ENCODE data around the gene IER5L. TPM values are rescaled to one million over a fixed set of nuclear protein-coding genes. Genes with fewer than 3 reads are reported as not detected.
"Not testable (repeated sequence)": the region's sequence is repeated elsewhere in the genome, so short reads cannot be mapped to it uniquely, and the experiment has no call there.

Gene IER5L
- total and polyA plus RNA-seq, 2 experiments from 2014 or later = 38.0 to 39.7 TPM

GRCh38 chr9:129194221-129194620, 16.2 kb upstream of the IER5L start:
- no peaks in the 10 kb centered on the region for H3K79me2 ChIP-seq
- no peak for DNase-seq (ENCODE audit: low spot score)
- WGBS (ENCODE audit: low lambda C conversion rate, missing lambda C conversion rate) = 81% methylated on average over 3 of the region's 3 CpGs
- no peak overlapping the region for H3K4me2 ChIP-seq
- no peak overlapping the region for H3K4me3 ChIP-seq
- no peaks in the 10 kb centered on the region for H3K36me3 ChIP-seq (replicated peaks; ENCODE audit: insufficient read depth, low read depth)
- no peak overlapping the region for H3K27ac ChIP-seq
- no peaks in the 10 kb centered on the region for H3K9me2 ChIP-seq (replicated peaks; ENCODE audit: insufficient read depth)
- H2AFZ ChIP-seq = no peak overlapping the region
- H4K20me1 ChIP-seq (ENCODE audit: insufficient read depth, poor library complexity, severe bottlenecking) = no peaks in the 10 kb centered on the region
- H3K27me3 ChIP-seq = no peaks in the 10 kb centered on the region
- TF ChIP-seq EZH2 (IDR thresholded peaks at IDR 0.05; ENCODE audit: borderline replicate concordance) (no peak), CTCF (IDR thresholded peaks at IDR 0.05; ENCODE audit: poor library complexity) (no peak), EZH2phosphoT487 (IDR thresholded peaks at IDR 0.05; ENCODE audit: low read depth, severe bottlenecking, unreplicated experiment) (no peak)
- H3K4me1 ChIP-seq (ENCODE audit: insufficient read depth) = no peaks in the 10 kb centered on the region
- H3K9me3 ChIP-seq (ENCODE audit: low read depth) = no peaks in the 10 kb centered on the region

GRCh38 chr9:129193655-129194054, 15.6 kb upstream of the IER5L start:
- no peaks in the 10 kb centered on the region for H3K9me3 ChIP-seq (ENCODE audit: low read depth)
- H3K9me2 ChIP-seq (replicated peaks; ENCODE audit: insufficient read depth) = no peaks in the 10 kb centered on the region
- 89% methylated on average over 7 of the region's 7 CpGs for WGBS (ENCODE audit: low lambda C conversion rate, missing lambda C conversion rate)

GRCh38 chr9:129191234-129191633, 13.2 kb upstream of the IER5L start:
- WGBS (ENCODE audit: low lambda C conversion rate, missing lambda C conversion rate) = 89% methylated on average over 7 of the region's 7 CpGs
- H3K4me2 ChIP-seq = no peak overlapping the region
- no peaks in the 10 kb centered on the region for H4K20me1 ChIP-seq (ENCODE audit: insufficient read depth, poor library complexity, severe bottlenecking)
- no peak overlapping the region for H3K27ac ChIP-seq
- DNase-seq (ENCODE audit: low spot score) = no peak
- no peak overlapping the region for H3K4me3 ChIP-seq
- H3K9me2 ChIP-seq (replicated peaks; ENCODE audit: insufficient read depth) = no peaks in the 10 kb centered on the region
- no peak overlapping the region for H2AFZ ChIP-seq
- no peaks in the 10 kb centered on the region for H3K9me3 ChIP-seq (ENCODE audit: low read depth)
- H3K27me3 ChIP-seq = no peaks in the 10 kb centered on the region
- no peaks in the 10 kb centered on the region for H3K4me1 ChIP-seq (ENCODE audit: insufficient read depth)
- no peak for TF ChIP-seq CTCF (IDR thresholded peaks at IDR 0.05; ENCODE audit: poor library complexity)
- no peaks in the 10 kb centered on the region for H3K79me2 ChIP-seq
- H3K36me3 ChIP-seq (replicated peaks; ENCODE audit: insufficient read depth, low read depth) = no peaks in the 10 kb centered on the region

More at GRCh38 chr9:129193655-129194054, 15.6 kb upstream of the IER5L start:
- Histone ChIP-seq H3K4me3 (no peak overlapping the region), H3K27me3 (no peaks in the 10 kb centered on the region), H2AFZ (no peak overlapping the region), H3K27ac (no peak overlapping the region), H3K79me2 (no peaks in the 10 kb centered on the region), H4K20me1 (ENCODE audit: insufficient read depth, poor library complexity, severe bottlenecking) (no peaks in the 10 kb centered on the region), H3K4me1 (ENCODE audit: insufficient read depth) (no peaks in the 10 kb centered on the region), H3K4me2 (no peak overlapping the region), H3K36me3 (replicated peaks; ENCODE audit: insufficient read depth, low read depth) (no peaks in the 10 kb centered on the region)
- no peak for DNase-seq (ENCODE audit: low spot score)
- TF ChIP-seq EZH2phosphoT487 (IDR thresholded peaks at IDR 0.05; ENCODE audit: low read depth, severe bottlenecking, unreplicated experiment) = no peak

- not testable (repeated sequence) for H3K36me3 ChIP-seq (replicated peaks; ENCODE audit: insufficient read depth, low read depth); H2AFZ ChIP-seq; H3K9me2 ChIP-seq (replicated peaks; ENCODE audit: insufficient read depth); H3K27me3 ChIP-seq; H3K4me3 ChIP-seq; DNase-seq (ENCODE audit: low spot score); H3K79me2 ChIP-seq; H3K27ac ChIP-seq; H3K4me2 ChIP-seq; H3K4me1 ChIP-seq (ENCODE audit: insufficient read depth); H3K9me3 ChIP-seq (ENCODE audit: low read depth); H4K20me1 ChIP-seq (ENCODE audit: insufficient read depth, poor library complexity, severe bottlenecking)
- WGBS (ENCODE audit: low lambda C conversion rate, missing lambda C conversion rate) = 98% methylated on average over 8 of the region's 8 CpGs
Measured at GRCh38 chr9:129189971-129190370, 11.9 kb upstream of the IER5L start.

GRCh38 chr9:129187042-129187441, 9.0 kb upstream of the IER5L start:
- Histone ChIP-seq H3K9me3 (ENCODE audit: low read depth) (no peaks in the 10 kb centered on the region), H3K4me2 (no peak overlapping the region), H3K4me3 (no peak overlapping the region), H2AFZ (no peak overlapping the region), H3K27me3 (no peaks in the 10 kb centered on the region), H4K20me1 (ENCODE audit: insufficient read depth, poor library complexity, severe bottlenecking) (no peaks in the 10 kb centered on the region), H3K27ac (no peak overlapping the region), H3K9me2 (replicated peaks; ENCODE audit: insufficient read depth) (no peaks in the 10 kb centered on the region), H3K36me3 (replicated peaks; ENCODE audit: insufficient read depth, low read depth) (no peaks in the 10 kb centered on the region), H3K4me1 (ENCODE audit: insufficient read depth) (peaks cover 29% of the 10 kb centered on the region), H3K79me2 (no peaks in the 10 kb centered on the region)
- 87% methylated on average over 1 of the region's 1 CpG for WGBS (ENCODE audit: low lambda C conversion rate, missing lambda C conversion rate)
- TF ChIP-seq EZH2 (IDR thresholded peaks at IDR 0.05; ENCODE audit: borderline replicate concordance) (no peak), EZH2phosphoT487 (IDR thresholded peaks at IDR 0.05; ENCODE audit: low read depth, severe bottlenecking, unreplicated experiment) (no peak)
- no peak for DNase-seq (ENCODE audit: low spot score)
